Measurements from ENCODE around the gene C5AR1.
"Not testable (repeated sequence)": the region's sequence is repeated elsewhere in the genome, so short reads cannot be mapped to it uniquely, and the experiment has no call there.

C5AR1 gene

DNA sequence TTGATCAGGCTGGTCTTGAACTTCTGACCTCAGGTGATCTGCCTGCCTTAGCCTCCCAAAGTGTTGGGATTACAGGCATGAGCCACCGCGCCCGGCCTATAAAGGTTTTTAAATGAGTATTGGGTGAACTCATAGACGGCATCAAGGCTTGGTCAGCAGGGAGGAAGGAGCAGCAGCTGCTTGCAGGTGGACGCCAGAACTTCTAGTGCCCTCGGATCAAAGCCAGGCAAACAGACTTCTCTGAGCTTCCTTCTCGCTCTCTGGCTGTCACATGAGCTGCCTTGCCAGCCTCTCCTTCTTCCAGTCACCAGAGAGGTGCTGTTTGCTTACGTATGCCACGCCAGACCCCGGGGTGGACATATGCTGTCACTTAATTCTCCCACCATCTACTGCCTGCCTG, 55.8 kb downstream of the C5AR1 start:
- DNase-seq (ENCODE audit: low read depth in 2 of 2), result not testable (repeated sequence)

DNA sequence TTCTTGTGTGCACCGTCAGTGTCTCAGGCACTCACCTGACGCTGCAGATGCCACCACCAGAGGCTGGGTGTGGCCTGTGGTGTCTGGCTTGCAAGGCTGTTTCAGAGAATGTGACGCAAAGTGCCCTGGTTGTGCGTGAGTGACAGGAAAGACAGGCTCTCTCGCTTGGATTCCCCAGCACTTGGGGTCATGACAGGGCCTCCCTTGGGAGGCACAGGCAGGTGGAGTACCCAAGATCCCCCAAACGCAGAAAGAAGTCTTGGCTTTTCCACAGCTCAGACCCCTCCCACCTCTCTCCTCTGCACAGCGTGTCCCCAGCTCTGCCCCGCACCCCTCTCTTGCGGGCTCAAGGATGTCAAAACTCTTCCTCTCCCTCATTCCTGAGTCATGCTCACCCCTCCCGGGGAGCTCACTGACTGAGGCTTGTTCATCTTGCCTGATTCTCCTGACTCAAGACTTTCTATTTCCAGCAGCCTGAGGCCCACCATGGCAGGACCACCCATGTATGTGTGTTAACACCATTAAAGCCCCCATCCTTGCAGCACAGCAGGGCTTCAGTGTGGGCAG, 60.5 kb downstream of the C5AR1 start:
- DNase-seq (ENCODE audit: low read depth in 2 of 2), result no peak

DNA sequence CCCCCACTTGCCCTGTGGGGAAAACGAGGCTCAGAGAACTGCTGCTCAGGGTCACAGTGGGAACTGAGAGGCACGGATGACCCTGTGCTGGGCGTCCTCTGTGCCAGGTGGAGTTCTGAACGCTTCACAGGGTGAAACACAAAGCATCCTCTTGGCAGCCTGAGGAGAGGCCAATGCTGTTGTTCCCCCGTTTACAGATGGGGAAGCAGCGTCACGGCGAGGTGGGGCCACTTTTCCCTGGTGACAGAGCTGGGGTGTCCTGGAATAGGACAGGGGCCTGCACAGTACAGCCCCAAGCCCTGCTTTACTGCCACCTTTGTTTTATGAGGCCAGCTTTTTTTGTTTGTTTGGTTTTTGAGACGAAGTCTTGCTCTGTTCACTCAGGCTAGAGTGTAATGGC, 61.6 kb downstream of the C5AR1 start:
- DNase-seq (ENCODE audit: low read depth in 2 of 2), result no peak

Data from stimulated activated CD8-positive, alpha-beta memory T cell treated with anti-CD3 and anti-CD28 coated beads, Interleukin-2, amount 100 ng/mL, for 48 hours (primary cell).